Neural crest cell (in vitro differentiated cells): Measurements from ENCODE around the gene SPTB. TPM values are rescaled to one million over a fixed set of nuclear protein-coding genes. Genes with fewer than 3 reads are reported as not detected.

Source experiments
- DNase-seq: peaks from one replicate; pipeline ENCODE4 v3.0.0; 2021; ENCODE audit warnings: low read depth, mixed read lengths, low spot score
- H3K27ac Mint-ChIP-seq: one replicate; pipeline ENCODE4 v1.8.0; 2021; ENCODE audit warnings: mild to moderate bottlenecking, mixed read lengths; ENCODE audit not compliant: unreplicated experiment
- H3K27me3 Mint-ChIP-seq: 2 replicates; pipeline ENCODE4 v1.8.0; 2021; ENCODE audit warnings: low read depth, mild to moderate bottlenecking, mixed read lengths
- H3K36me3 Mint-ChIP-seq: 2 replicates; pipeline ENCODE4 v1.8.0; 2021; ENCODE audit warnings: low read depth, mild to moderate bottlenecking, mixed read lengths
- H3K4me1 Mint-ChIP-seq: 2 replicates; pipeline ENCODE4 v1.8.0; 2021; ENCODE audit warnings: mixed read lengths
- H3K4me3 Mint-ChIP-seq: one replicate; pipeline ENCODE4 v1.8.0; 2021; ENCODE audit warnings: mild to moderate bottlenecking, mixed read lengths
- H3K9me3 Mint-ChIP-seq: 2 replicates; pipeline ENCODE4 v1.8.0; 2021; ENCODE audit warnings: mixed read lengths
- CTCF ChIP-seq: fragments of 200-600 bp; sonication (generic); conservative IDR thresholded peaks from 2 replicates; pipeline ENCODE4 v1.5.0; 2021; ENCODE audit warnings: antibody characterized with exemption, mild to moderate bottlenecking
- total RNA-seq: library from RNA; stranded (reverse); gene quantifications from 2 replicates; pipeline ENCODE4 v1.2.1, GENCODE V29; 2021

Gene SPTB
- total RNA-seq, 1 donor from 2014 or later: 0.16 TPM

- no peaks in the 10 kb centered on the region for H3K27me3 Mint-ChIP-seq
- DNase-seq: no peak
- no peak overlapping the region for H3K4me3 Mint-ChIP-seq
- TF ChIP-seq CTCF: no peak
- H3K36me3 Mint-ChIP-seq: peaks cover 2% of the 10 kb centered on the region
- no peaks in the 10 kb centered on the region for H3K9me3 Mint-ChIP-seq
- no peak overlapping the region for H3K27ac Mint-ChIP-seq
- no peaks in the 10 kb centered on the region for H3K4me1 Mint-ChIP-seq
Measured at GRCh38 chr14:64779472-64779871, 100.2 kb downstream of the SPTB start.

- no peaks in the 10 kb centered on the region for H3K27me3 Mint-ChIP-seq
- peak overlapping the region; percentile 67 for H3K27ac Mint-ChIP-seq
- no peaks in the 10 kb centered on the region for H3K9me3 Mint-ChIP-seq
- H3K4me1 Mint-ChIP-seq: no peaks in the 10 kb centered on the region
- TF ChIP-seq CTCF: no peak
- H3K4me3 Mint-ChIP-seq: no peak overlapping the region
- no peak for DNase-seq
- peaks cover 3% of the 10 kb centered on the region for H3K36me3 Mint-ChIP-seq
Measured at GRCh38 chr14:64778104-64778754, 101.5 kb downstream of the SPTB start.

- DNase-seq: no peak
- Mint-ChIP-seq H3K27me3 (no peaks in the 10 kb centered on the region), H3K27ac (no peak overlapping the region), H3K4me3 (no peak overlapping the region), H3K9me3 (no peaks in the 10 kb centered on the region), H3K36me3 (peaks cover 3% of the 10 kb centered on the region), H3K4me1 (no peaks in the 10 kb centered on the region)
- TF ChIP-seq CTCF: no peak
Measured at GRCh38 chr14:64777461-64777860, 102.2 kb downstream of the SPTB start.

GRCh38 chr14:64775081-64775777 lies 104.5 kb downstream of the SPTB start:
- DNase-seq: no peak
- no peak for TF ChIP-seq CTCF
- Mint-ChIP-seq H3K27ac (no peak overlapping the region), H3K36me3 (peaks cover 3% of the 10 kb centered on the region), H3K27me3 (no peaks in the 10 kb centered on the region), H3K4me1 (no peaks in the 10 kb centered on the region), H3K4me3 (no peak overlapping the region), H3K9me3 (no peaks in the 10 kb centered on the region)

- Mint-ChIP-seq H3K27ac (no peak overlapping the region), H3K4me3 (no peak overlapping the region), H3K27me3 (no peaks in the 10 kb centered on the region), H3K9me3 (no peaks in the 10 kb centered on the region), H3K4me1 (no peaks in the 10 kb centered on the region), H3K36me3 (peaks cover 3% of the 10 kb centered on the region)
- no peak for TF ChIP-seq CTCF
- no peak for DNase-seq
Measured at GRCh38 chr14:64774272-64774671, 105.4 kb downstream of the SPTB start.
